Parathyroid adenoma (tissue), 2 donors: Measurements from ENCODE around the gene TBC1D16.

Experiments used
- H2AFZ ChIP-seq: fragments of 300-600 bp; sonication (generic); one replicate; pipeline ENCODE4 v1.7.0; 2017; ENCODE audit warnings: antibody characterized with exemption, mild to moderate bottlenecking
- H3K27ac ChIP-seq: fragments of 300-600 bp; sonication (generic); one replicate; pipeline ENCODE4 v1.7.0; 2017
- H3K27me3 ChIP-seq: fragments of 300-600 bp; sonication (generic); one replicate; pipeline ENCODE4 v1.7.0; 2017; ENCODE audit warnings: low read length; ENCODE audit not compliant: control insufficient read depth, insufficient read depth
- H3K36me3 ChIP-seq: fragments of 300-600 bp; sonication (generic); one replicate; pipeline ENCODE4 v1.7.0; 2017; ENCODE audit warnings: low read length; ENCODE audit not compliant: control insufficient read depth, insufficient read depth
- H3K4me1 ChIP-seq: fragments of 300-600 bp; sonication (generic); one replicate; pipeline ENCODE4 v1.7.0; 2017; ENCODE audit warnings: control low read depth
- H3K4me2 ChIP-seq: fragments of 300-600 bp; sonication (generic); one replicate; pipeline ENCODE4 v1.7.0; 2017; ENCODE audit warnings: low read length
- H3K4me3 ChIP-seq: fragments of 300-600 bp; sonication (generic); one replicate; pipeline ENCODE4 v1.7.0; 2017; ENCODE audit warnings: low read depth, low read length
- H3K79me2 ChIP-seq: fragments of 300-600 bp; sonication (generic); one replicate; pipeline ENCODE4 v1.7.0; 2017; ENCODE audit warnings: control low read depth
- H3K9ac ChIP-seq: fragments of 300-600 bp; sonication (generic); one replicate; pipeline ENCODE4 v1.7.0; 2017; ENCODE audit warnings: mild to moderate bottlenecking
- H3K9me3 ChIP-seq: fragments of 300-600 bp; sonication (generic); one replicate; pipeline ENCODE4 v1.7.0; 2017; ENCODE audit warnings: low read length; ENCODE audit not compliant: control insufficient read depth
- TF ChIP-seq, protein P1 (sequence below): fragments of 300-600 bp; sonication (generic); IDR thresholded peaks from one replicate; pipeline ENCODE4 v1.7.0; 2017; ENCODE audit warnings: antibody characterized with exemption, mild to moderate bottlenecking
- donor health status: primary hyperparathyroidism.

Gene TBC1D16

GRCh38 chr17:79979221-79979741 is 56.4 kb downstream of the TBC1D16 start:
- TF ChIP-seq, protein P1, sequence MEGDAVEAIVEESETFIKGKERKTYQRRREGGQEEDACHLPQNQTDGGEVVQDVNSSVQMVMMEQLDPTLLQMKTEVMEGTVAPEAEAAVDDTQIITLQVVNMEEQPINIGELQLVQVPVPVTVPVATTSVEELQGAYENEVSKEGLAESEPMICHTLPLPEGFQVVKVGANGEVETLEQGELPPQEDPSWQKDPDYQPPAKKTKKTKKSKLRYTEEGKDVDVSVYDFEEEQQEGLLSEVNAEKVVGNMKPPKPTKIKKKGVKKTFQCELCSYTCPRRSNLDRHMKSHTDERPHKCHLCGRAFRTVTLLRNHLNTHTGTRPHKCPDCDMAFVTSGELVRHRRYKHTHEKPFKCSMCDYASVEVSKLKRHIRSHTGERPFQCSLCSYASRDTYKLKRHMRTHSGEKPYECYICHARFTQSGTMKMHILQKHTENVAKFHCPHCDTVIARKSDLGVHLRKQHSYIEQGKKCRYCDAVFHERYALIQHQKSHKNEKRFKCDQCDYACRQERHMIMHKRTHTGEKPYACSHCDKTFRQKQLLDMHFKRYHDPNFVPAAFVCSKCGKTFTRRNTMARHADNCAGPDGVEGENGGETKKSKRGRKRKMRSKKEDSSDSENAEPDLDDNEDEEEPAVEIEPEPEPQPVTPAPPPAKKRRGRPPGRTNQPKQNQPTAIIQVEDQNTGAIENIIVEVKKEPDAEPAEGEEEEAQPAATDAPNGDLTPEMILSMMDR = no peak
- Histone ChIP-seq H3K36me3 (no peaks in the 10 kb centered on the region), H3K27ac (no peak overlapping the region), H3K27me3 (no peaks in the 10 kb centered on the region), H3K9ac (no peak overlapping the region), H3K9me3 (no peaks in the 10 kb centered on the region), H3K4me3 (no peak overlapping the region), H3K79me2 (peaks cover 5% of the 10 kb centered on the region), H2AFZ (no peak overlapping the region), H3K4me2 (no peak overlapping the region), H3K4me1 (no peaks in the 10 kb centered on the region)

DNA sequence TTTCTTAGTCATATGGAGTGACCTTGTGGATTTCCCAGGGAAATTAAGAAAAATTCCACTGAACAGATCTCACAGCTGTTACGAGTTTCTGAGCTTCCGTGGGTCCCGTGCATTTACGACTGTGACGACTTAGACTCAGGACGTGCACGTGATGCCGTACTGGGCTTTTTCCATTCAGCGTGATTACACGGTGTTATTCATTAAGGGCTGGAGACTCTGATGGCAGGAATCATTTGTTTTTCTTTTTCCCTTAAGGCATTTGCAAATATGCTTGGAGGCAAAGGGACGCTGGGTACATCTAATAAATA is 57.2 kb downstream of the TBC1D16 start:
- H3K9me3 ChIP-seq = no peaks in the 10 kb centered on the region
- H3K9ac ChIP-seq = no peak overlapping the region
- H3K4me1 ChIP-seq = no peaks in the 10 kb centered on the region
- no peaks in the 10 kb centered on the region for H3K27me3 ChIP-seq
- H3K79me2 ChIP-seq = peaks cover 5% of the 10 kb centered on the region
- H3K27ac ChIP-seq = no peak overlapping the region
- H2AFZ ChIP-seq = no peak overlapping the region
- H3K4me3 ChIP-seq = no peak overlapping the region
- TF ChIP-seq, protein P1 = no peak
- H3K36me3 ChIP-seq = no peaks in the 10 kb centered on the region
- H3K4me2 ChIP-seq = no peak overlapping the region

DNA sequence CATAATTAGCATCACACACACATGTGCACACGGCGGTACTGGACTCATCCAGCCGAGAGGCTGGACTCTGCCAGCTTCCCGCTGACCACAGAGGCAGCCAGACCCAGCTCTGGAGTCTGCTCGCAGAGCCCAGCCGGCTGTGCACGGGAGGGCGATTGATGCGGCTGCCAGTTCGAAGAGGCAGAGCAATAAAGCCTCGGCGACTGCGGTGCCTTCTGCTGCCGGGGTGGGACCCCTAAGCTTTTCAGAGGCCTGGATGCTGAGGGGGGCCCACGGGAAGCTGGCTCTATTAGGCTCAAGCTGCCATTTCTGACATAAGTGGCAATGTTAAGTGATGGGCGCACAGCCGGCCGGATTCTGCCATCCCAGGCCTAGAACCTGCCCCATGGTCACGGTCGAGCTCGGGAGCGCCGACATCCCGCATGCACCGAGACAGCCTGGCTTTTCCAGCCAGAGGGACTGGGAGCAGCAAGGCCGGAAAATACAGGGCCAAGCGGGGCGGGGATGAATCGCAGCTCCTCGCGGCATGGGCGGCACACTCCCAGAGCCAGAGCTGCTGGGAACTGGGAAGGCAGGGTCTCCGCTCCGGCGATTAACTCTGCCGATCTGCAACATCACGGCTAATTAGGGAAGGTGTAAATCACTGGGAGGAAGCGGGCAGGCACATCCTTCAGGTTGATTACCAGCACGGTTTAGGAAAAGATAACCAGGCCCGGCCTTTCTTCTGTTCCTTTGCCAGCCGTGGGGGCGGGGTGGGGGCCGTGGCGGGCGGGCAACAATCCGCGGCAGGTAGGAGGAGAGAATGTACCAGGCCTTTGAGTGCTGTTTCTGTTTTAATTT is 57.7 kb downstream of the TBC1D16 start:
- H3K4me1 ChIP-seq = no peaks in the 10 kb centered on the region
- peaks cover 3% of the 10 kb centered on the region for H3K79me2 ChIP-seq
- H3K36me3 ChIP-seq = no peaks in the 10 kb centered on the region
- TF ChIP-seq, protein P1 = no peak
- no peak overlapping the region for H2AFZ ChIP-seq
- no peak overlapping the region for H3K4me3 ChIP-seq
- H3K27me3 ChIP-seq = no peaks in the 10 kb centered on the region
- H3K4me2 ChIP-seq = no peak overlapping the region
- H3K9me3 ChIP-seq = no peaks in the 10 kb centered on the region
- no peak overlapping the region for H3K9ac ChIP-seq
- H3K27ac ChIP-seq = no peak overlapping the region

DNA sequence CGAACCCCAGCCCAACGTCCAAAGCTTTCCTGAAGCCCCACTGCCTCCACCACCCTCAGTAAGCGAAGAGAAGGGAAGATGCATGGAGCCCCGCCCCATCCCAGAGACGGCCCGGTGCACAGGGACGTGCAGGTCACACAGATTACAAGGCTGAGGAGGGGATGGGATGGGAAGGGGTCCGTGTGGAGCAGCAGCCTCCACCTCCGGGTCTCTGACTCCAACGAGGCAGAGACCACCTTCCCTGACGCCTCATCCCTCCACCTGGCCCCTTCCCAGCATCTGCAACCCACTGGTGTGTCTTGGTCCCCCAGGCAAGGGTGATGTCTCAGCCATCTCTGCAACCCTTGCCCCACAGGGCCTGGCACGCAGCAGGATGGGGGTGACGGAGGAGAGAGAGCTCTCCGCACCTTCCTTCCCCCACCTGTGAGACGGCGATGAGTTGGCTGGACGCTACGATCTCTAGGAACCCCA is 58.5 kb downstream of the TBC1D16 start:
- TF ChIP-seq, protein P1 = no peak
- Histone ChIP-seq H3K4me1 (no peaks in the 10 kb centered on the region), H3K9me3 (no peaks in the 10 kb centered on the region), H3K4me2 (no peak overlapping the region), H3K4me3 (no peak overlapping the region), H3K36me3 (no peaks in the 10 kb centered on the region), H3K27ac (no peak overlapping the region), H2AFZ (no peak overlapping the region), H3K79me2 (peaks cover 3% of the 10 kb centered on the region), H3K27me3 (no peaks in the 10 kb centered on the region), H3K9ac (no peak overlapping the region)

DNA sequence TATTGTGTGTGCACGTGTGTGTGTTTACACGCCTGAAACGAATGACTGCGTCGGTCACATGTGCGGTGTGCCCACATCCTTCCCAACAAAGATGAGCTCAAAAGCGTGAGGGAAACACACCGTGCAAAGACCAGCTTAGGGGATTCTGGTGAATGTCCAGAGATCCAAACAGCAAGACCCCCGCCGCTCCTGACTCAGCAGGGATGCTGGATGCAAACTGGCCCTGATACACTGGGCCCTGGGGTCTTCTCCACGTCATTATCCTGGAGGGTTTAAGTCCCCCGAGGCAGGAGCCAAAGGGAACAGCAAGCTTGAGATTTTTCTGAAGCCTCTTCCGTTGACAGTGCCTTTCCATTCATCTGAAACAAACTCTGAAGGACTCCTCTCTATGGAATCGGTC is 59.2 kb downstream of the TBC1D16 start:
- Histone ChIP-seq H3K9me3 (no peaks in the 10 kb centered on the region), H3K9ac (no peak overlapping the region), H2AFZ (no peak overlapping the region), H3K4me2 (no peak overlapping the region), H3K4me3 (no peak overlapping the region), H3K36me3 (no peaks in the 10 kb centered on the region), H3K79me2 (no peaks in the 10 kb centered on the region), H3K27ac (no peak overlapping the region), H3K27me3 (no peaks in the 10 kb centered on the region), H3K4me1 (no peaks in the 10 kb centered on the region)
- TF ChIP-seq, protein P1 = no peak
